ENCODE results near the gene RAB7B. TPM values are rescaled to one million over a fixed set of nuclear protein-coding genes. Genes with fewer than 3 reads are reported as not detected.

Gene RAB7B
- total and polyA plus RNA-seq, 2 donors from 2014 or later: 0.73 to 2.0 TPM

GRCh38 chr1:205971082-205971481, 32.1 kb downstream of the RAB7B start:
- peaks cover 0 to 13% (median 0%) of the 10 kb centered on the region in 3 donors for H3K9me3 ChIP-seq (ENCODE audit: control insufficient read depth in 2 of 3, insufficient read depth in 1 of 3, low read length in 3 of 3)
- TF ChIP-seq, protein P1, sequence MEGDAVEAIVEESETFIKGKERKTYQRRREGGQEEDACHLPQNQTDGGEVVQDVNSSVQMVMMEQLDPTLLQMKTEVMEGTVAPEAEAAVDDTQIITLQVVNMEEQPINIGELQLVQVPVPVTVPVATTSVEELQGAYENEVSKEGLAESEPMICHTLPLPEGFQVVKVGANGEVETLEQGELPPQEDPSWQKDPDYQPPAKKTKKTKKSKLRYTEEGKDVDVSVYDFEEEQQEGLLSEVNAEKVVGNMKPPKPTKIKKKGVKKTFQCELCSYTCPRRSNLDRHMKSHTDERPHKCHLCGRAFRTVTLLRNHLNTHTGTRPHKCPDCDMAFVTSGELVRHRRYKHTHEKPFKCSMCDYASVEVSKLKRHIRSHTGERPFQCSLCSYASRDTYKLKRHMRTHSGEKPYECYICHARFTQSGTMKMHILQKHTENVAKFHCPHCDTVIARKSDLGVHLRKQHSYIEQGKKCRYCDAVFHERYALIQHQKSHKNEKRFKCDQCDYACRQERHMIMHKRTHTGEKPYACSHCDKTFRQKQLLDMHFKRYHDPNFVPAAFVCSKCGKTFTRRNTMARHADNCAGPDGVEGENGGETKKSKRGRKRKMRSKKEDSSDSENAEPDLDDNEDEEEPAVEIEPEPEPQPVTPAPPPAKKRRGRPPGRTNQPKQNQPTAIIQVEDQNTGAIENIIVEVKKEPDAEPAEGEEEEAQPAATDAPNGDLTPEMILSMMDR (IDR thresholded peaks at IDR 0.05; ENCODE audit: borderline replicate concordance, extremely low read depth, insufficient read depth): no peak
- no peak overlapping the region for H3K9ac ChIP-seq (ENCODE audit: low read length in 3 of 3)
- no peaks in the 10 kb centered on the region for H3K27me3 ChIP-seq (ENCODE audit: control insufficient read depth, insufficient read depth, low read length)
- FAIRE-seq (no peak), DNase-seq (no peak)
- intact Hi-C loops (cut with DNase I): no loop called here
- H3K36me3 ChIP-seq (ENCODE audit: control insufficient read depth in 2 of 3, insufficient read depth in 3 of 3, low read length in 3 of 3): peaks cover 0 to 8% (median 0%) of the 10 kb centered on the region in 3 donors
- no peak overlapping the region for H3K4me3 ChIP-seq (ENCODE audit: low read length in 3 of 3)
- H3K4me1 ChIP-seq (ENCODE audit: control insufficient read depth in 2 of 3, insufficient read depth in 2 of 3, low read depth in 1 of 3, low read length in 3 of 3): peaks cover 0 to 8% (median 5%) of the 10 kb centered on the region in 3 donors
- no peak overlapping the region for H3K27ac ChIP-seq (ENCODE audit: low read depth in 2 of 2, low read length in 2 of 2)

DNA sequence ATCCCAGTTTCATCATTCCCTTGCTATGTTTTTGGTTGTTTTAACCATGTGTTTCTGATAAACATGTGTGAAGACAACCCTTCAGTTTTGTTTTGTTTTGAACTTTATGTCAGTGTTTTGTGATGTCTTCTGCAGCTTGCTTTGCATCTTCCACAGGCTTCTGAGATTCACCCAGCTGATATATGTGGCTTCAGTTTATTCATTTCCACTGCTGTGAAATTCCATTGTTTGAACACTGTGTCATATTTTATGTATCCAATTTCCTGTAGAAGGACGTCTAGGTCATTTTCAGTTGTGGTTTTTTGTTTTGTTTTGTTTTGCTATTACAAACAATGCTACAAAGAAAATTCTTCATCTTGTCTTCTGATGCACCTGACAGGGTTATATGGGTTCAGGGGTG, 32.7 kb downstream of the RAB7B start:
- Histone ChIP-seq H3K9ac (ENCODE audit: low read length in 3 of 3) (no peak overlapping the region), H3K9me3 (ENCODE audit: control insufficient read depth in 2 of 3, insufficient read depth in 1 of 3, low read length in 3 of 3) (peaks cover 0 to 13% (median 0%) of the 10 kb centered on the region in 3 donors), H3K4me3 (ENCODE audit: low read length in 3 of 3) (no peak overlapping the region), H3K27me3 (ENCODE audit: control insufficient read depth, insufficient read depth, low read length) (no peaks in the 10 kb centered on the region), H3K36me3 (ENCODE audit: control insufficient read depth in 2 of 3, insufficient read depth in 3 of 3, low read length in 3 of 3) (peaks cover 0 to 8% (median 0%) of the 10 kb centered on the region in 3 donors), H3K4me1 (ENCODE audit: control insufficient read depth in 2 of 3, insufficient read depth in 2 of 3, low read depth in 1 of 3, low read length in 3 of 3) (peaks cover 0 to 8% (median 5%) of the 10 kb centered on the region in 3 donors), H3K27ac (ENCODE audit: low read depth in 2 of 2, low read length in 2 of 2) (no peak overlapping the region)
- FAIRE-seq (no peak), DNase-seq (peak in 1 of 5 donors; percentile 40)
- intact Hi-C loops (cut with DNase I): no loop called here
- TF ChIP-seq, protein P1 (IDR thresholded peaks at IDR 0.05; ENCODE audit: borderline replicate concordance, extremely low read depth, insufficient read depth): no peak

DNA sequence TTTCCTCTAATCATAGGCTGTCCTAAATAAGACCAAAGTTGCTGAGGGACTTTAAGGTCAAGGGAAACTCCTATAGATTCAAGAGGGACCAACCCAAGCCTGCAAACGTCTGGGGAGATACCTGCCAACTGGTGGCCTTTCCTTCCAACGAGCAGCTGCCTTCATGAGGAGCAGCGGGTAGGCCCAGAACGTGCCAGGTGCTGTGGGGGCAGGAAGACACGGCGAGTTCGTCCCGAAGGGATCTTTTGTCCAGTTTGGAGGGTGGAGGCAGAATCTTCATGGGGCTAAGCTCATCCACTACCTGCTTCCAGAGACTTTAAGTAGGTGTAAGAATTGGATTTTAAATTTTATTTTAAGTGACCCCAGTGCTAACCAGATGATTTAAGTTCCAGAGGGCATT, 34.0 kb downstream of the RAB7B start:
- no peak overlapping the region for H3K27ac ChIP-seq (ENCODE audit: low read depth in 2 of 2, low read length in 2 of 2)
- intact Hi-C loops (cut with DNase I): no loop called here

More for the DNA sequence above, 34.0 kb downstream of the RAB7B start:
- FAIRE-seq (no peak), DNase-seq (no peak)
- TF ChIP-seq, protein P1 (IDR thresholded peaks at IDR 0.05; ENCODE audit: borderline replicate concordance, extremely low read depth, insufficient read depth): no peak
- Histone ChIP-seq H3K9ac (ENCODE audit: low read length in 3 of 3) (no peak overlapping the region), H3K27me3 (ENCODE audit: control insufficient read depth, insufficient read depth, low read length) (no peaks in the 10 kb centered on the region), H3K36me3 (ENCODE audit: control insufficient read depth in 2 of 3, insufficient read depth in 3 of 3, low read length in 3 of 3) (peaks cover 0 to 5% (median 0%) of the 10 kb centered on the region in 3 donors), H3K9me3 (ENCODE audit: control insufficient read depth in 2 of 3, insufficient read depth in 1 of 3, low read length in 3 of 3) (peaks cover 0 to 9% (median 0%) of the 10 kb centered on the region in 3 donors), H3K4me1 (ENCODE audit: control insufficient read depth in 2 of 3, insufficient read depth in 2 of 3, low read depth in 1 of 3, low read length in 3 of 3) (peaks cover 0 to 8% (median 3%) of the 10 kb centered on the region in 3 donors), H3K4me3 (ENCODE audit: low read length in 3 of 3) (no peak overlapping the region)

Measured in kidney (tissue), 14 donors.